HG03469 (cell line): ENCODE measurements around the gene SLCO3A1.

Experiments
- ATAC-seq: cut with Tn5 transposase; IDR thresholded peaks from one replicate; pipeline ENCODE4 v1.9.1; 2021; ENCODE audit warnings: mild to moderate bottlenecking, moderate library complexity, moderate number of reproducible peaks; ENCODE audit not compliant: unreplicated experiment

The SLCO3A1 gene

DNA sequence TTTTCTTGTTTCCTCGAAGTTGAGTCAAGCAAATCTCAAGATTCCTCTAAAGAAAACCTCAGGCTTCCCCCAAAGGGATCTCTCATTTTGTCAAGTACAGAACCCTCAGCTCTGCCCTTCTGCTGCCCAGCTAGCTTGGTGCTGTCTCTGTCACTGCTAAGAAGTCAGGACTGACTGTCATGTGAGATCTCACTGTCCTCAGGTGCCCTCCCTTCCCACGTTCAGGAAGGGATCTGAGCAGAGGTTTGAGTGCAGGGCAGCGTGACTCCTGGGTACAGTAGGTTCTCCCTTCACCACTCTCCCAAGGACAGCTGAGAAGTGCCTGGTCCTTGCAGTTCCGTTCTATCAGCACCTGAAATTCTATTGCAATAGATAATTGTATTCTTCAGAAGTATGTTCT lies 229.7 kb downstream of the SLCO3A1 start:
- no peak for ATAC-seq

DNA sequence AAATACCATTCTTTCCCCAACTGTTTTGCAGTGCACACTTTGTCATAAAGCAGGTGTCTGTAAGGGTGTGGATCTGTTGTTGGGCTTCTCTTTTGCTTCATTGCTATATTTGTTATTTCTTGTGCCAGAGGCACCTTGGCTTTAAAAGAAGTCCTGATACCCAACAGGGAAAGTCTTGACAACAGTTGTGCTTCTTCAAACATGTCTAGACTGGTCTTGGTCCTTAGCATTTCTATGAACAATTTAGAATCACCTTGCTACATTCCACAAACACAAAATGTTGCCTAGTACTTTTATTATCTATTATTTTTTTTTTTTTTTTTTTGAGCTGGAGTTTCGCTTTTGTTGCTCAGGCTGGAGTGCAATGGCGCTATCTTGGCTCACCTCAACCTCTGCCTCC lies 233.7 kb downstream of the SLCO3A1 start:
- no peak for ATAC-seq

- no peak for ATAC-seq
Measured at GRCh38 chr15:92091155-92091734, 237.7 kb downstream of the SLCO3A1 start.

GRCh38 chr15:92092289-92093105 lies 239.0 kb downstream of the SLCO3A1 start:
- ATAC-seq: no peak

- peak; percentile 84 for ATAC-seq
Measured at GRCh38 chr15:92095693-92096092, 242.2 kb downstream of the SLCO3A1 start.

DNA sequence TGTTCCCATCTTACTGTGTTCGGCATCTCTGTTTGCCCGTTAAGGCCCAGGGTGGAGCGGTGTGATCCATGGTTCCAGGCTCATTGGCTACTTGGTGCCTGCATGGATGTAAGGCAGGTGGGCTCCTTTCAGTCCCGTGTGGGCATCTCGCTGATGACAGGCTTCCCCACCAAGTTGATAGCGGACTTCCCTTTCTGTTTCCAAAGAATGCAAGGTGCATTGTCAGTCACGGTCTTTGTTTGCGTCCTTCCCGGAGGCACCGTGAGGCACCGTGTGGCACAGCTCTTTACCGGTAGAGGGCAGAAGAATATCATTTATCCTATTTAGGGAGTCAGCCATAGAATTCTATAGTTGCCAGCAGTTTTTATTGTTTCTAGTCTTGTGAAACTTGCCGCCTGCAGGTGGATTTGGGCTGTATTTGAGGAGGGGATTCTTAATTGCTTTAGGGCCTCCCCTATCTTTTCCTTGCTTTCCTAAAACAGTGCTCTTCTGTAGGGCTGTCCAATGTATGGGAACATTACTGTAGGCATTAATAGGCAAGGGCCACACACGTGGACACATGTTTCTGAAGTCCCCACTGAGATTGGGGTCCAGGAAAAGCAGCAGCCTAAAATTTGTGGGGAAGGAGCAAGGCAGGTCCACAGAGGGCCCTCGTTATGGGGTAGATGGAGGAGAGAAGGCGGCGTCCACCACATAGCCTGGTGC lies 244.1 kb downstream of the SLCO3A1 start:
- ATAC-seq: no peak

DNA sequence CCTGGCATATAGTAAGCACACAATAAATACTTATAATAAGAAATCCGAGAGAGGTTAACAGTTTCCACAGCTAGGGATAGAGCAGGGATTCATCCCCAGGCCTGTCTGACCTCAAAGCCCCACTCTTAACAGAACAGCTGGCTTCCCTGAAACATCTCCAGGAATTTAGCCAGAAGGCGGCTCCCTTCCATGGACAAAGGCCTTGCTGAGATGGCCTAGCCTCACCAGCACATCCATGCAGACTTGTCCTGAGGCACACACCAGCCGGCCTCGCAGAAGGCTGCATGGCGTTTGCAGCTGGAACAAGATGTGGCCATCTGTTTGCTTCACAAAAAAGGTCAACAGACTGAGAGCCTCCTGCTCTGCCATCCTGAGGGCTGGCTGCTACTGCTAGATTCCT lies 245.4 kb downstream of the SLCO3A1 start:
- no peak for ATAC-seq

DNA sequence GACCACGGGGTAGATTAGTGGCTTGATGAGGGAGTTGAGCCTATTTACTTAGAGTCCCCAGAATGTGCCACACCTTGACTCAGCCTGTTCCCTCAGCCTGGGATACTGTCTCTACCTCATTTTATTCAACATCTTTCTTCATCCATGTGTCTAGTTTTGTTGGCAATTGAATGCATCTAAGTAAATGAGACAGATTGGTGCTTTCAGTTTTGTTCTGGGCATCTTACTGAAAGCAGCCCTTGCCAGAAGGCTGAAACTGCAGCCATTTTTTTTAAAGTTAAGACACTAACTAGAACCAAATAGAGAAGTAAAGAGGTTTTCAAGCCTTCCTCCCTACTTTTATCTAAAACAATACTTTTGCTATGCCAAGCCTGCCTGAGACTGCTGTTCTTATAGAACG lies 246.8 kb downstream of the SLCO3A1 start:
- no peak for ATAC-seq

- ATAC-seq: no peak
Measured at GRCh38 chr15:92100751-92101150, 247.2 kb downstream of the SLCO3A1 start.

GRCh38 chr15:92101708-92102394 lies 248.3 kb downstream of the SLCO3A1 start:
- ATAC-seq: peak; percentile 53

- ATAC-seq: no peak
Measured at GRCh38 chr15:92102395-92102755, 248.9 kb downstream of the SLCO3A1 start.

GRCh38 chr15:92104072-92104471 lies 250.6 kb downstream of the SLCO3A1 start:
- no peak for ATAC-seq

GRCh38 chr15:92105611-92106010 lies 252.1 kb downstream of the SLCO3A1 start:
- no peak for ATAC-seq

DNA sequence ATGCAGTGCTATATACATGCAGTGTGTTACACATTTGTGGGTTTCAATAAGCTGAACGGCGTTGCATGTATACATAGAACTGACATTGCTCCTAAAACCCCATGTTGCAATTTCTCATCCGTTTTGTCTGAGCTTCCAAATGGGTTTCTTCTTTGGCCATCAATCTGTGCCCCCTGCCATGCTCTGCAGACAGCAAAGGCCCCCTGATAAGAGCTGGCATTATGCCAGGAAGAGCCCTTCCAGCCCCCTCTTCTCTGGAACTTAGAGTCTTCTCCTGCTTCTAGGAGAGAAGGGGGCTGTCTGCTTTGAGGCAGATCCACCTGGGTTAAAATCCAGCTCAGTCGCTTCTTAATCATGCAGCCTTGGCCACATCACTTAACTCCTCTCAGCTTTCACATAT lies 254.0 kb downstream of the SLCO3A1 start:
- no peak for ATAC-seq

DNA sequence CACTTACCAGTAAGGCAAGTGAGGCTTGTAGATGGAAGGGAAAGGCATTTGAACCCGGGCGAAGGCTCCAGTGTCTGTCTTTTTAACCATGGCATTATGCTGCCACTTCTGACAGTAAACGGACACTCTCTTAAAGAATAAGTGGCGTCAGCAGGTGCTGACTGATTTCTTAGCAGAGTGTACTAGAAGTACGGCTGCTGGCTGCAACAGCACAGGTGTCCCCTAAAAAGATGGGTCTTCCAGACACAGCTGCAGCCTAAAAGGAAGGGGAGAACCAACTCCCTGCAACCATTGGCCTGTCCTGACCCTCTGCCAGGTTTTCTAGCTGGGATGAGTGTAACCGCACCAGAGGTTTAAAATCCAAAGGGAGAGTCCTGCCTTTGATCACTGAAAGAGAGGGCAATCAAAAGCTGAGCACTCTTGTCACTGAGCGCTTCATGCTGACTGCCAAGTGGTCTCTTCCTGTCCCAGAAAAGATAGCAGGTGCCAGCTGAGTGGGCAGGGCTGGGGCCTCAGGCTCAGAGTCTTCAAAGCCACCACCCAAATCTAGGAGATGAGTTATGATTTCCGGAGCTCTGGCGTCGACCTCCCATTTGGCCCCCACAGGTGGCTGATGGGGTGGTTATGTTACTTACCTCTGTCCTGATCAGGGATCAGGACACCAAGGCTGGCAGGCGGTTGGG lies 255.8 kb downstream of the SLCO3A1 start:
- no peak for ATAC-seq

DNA sequence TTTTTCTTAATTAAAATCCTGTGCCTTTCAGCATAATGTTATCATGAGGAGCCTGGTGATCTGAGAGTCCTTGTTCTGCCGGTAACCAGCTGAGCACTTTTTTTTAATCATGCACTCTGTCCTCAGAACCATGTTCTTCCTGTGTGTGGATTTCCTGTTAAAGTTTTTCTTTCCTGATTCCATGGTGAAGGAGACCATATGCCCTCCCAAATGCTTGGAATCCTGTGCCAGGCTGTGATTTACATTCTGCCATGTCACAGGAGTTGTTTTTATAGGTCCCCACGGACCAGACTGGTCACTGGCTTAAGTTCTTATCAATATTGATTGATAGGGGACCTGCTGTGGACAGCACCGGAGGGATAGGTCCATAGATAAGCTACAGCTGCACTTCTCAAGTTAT lies 257.8 kb downstream of the SLCO3A1 start:
- no peak for ATAC-seq

DNA sequence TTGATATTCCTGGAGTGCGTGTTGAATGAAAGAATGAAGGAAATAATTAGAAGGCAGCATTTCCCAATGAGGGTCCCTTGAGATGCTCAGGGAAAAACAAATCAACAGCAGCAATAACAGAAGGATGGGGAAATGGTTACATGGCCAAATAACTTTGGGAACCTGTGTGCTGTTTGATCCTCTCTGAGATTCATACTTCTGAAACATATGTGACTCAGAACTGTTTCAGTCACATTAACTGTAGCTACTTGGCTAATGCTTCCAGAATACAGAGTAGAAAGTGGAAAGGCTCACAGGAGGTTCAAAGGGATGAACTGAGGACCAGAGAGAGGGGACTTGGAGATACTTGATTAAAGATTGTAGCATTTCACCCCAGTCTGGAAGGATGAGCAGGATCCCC lies 258.2 kb downstream of the SLCO3A1 start:
- no peak for ATAC-seq

GRCh38 chr15:92112180-92112579 lies 258.7 kb downstream of the SLCO3A1 start:
- no peak for ATAC-seq

- ATAC-seq: no peak
Measured at GRCh38 chr15:92112711-92113110, 259.2 kb downstream of the SLCO3A1 start.

DNA sequence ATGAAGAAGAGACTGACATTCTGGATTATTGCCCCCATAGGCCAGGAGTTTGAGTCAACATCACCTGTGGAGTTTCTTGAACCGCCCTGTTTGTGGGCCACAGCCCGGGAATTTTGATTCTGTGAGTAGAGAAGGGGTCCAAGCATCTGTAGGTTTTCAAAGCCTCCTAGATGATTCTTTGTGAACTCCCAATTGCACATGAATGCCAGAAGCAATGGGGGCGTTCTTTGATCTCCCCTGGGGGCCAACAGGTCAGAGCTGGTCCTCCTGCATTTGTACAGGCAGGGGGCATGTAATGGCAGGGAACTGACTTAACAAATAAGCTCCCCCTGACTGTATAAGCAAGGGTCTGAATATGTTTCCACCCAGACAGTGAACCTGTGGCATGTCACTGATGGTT lies 260.3 kb downstream of the SLCO3A1 start:
- ATAC-seq: no peak

DNA sequence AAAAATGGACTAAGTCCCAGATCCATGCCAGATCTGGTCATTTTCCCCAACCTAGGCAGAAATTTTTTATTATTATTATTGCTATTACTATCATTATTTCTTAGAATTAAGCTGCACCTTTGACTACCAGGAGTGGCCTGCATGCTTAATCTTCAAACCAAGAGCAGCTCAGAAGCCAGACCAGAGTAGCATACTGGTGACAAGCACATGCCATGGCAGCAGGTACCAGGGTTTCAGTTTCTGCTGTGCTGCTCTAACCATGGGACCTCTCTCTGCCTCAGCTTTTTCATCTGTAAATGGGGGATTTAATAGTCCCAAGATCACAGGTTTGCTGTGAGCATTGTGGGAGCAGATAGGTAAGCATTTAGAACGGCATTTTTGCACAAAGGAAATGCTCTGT lies 262.3 kb downstream of the SLCO3A1 start:
- ATAC-seq: no peak
